OCI-LY7 (cell line): ENCODE results near the gene KRT31. TPM values are rescaled to one million over a fixed set of nuclear protein-coding genes. Genes with fewer than 3 reads are reported as not detected.
"Not testable (repeated sequence)": the region's sequence is repeated elsewhere in the genome, so short reads cannot be mapped to it uniquely, and the experiment has no call there.

Experiments used
- BruUV-seq: library from RNA; stranded (reverse); fragments of 400-500 nt; replicated peaks from 2 replicates; lab custom pipeline; 2021; lab: Mats Ljungman, UMichigan
- CTCF ChIA-PET: fragments of 300-600 bp; sonication (Branson Sonifier 250); formaldehyde crosslinking; loops from one replicate; lab custom pipeline; 2022; ENCODE audit warnings: antibody characterized with exemption; ENCODE audit not compliant: unreplicated experiment; lab: Charles Lee
- POLR2A ChIA-PET: fragments of 300-600 bp; sonication (Branson Sonifier 250); formaldehyde crosslinking; loops from one replicate; lab custom pipeline; 2022; ENCODE audit warnings: antibody characterized with exemption; lab: Charles Lee
- DNase-seq: peaks from one replicate; pipeline ENCODE4 v3.0.0-alpha.2; 2015; ENCODE audit warnings: low spot score
- H2AFZ ChIP-seq: fragments of 200-600 bp; sonication (generic), shearing (Covaris generic); 2 replicates; pipeline ENCODE4 v1.6.1; 2014; ENCODE audit warnings: mild to moderate bottlenecking, antibody characterized with exemption, low read length, moderate library complexity
- H3K27ac ChIP-seq: fragments of 200-600 bp; sonication (generic); 2 replicates; pipeline ENCODE4 v1.5.1; 2014; ENCODE audit warnings: mixed run types, low read depth, mild to moderate bottlenecking, moderate library complexity, low read length, inconsistent platforms; ENCODE audit not compliant: poor library complexity, severe bottlenecking
- H3K36me3 ChIP-seq: fragments of 200-600 bp; sonication (generic); 2 replicates; pipeline ENCODE4 v1.6.1; 2014; ENCODE audit warnings: mild to moderate bottlenecking, antibody characterized with exemption, low read length, moderate library complexity, mixed read lengths; ENCODE audit not compliant: insufficient read depth
- H3K4me1 ChIP-seq: fragments of 200-600 bp; sonication (generic); 2 replicates; pipeline ENCODE4 v1.5.1; 2014; ENCODE audit warnings: mild to moderate bottlenecking, low read length; ENCODE audit not compliant: insufficient read depth, poor library complexity, severe bottlenecking
- H3K4me2 ChIP-seq: fragments of 200-600 bp; sonication (generic); 2 replicates; pipeline ENCODE4 v1.6.1; 2014; ENCODE audit warnings: mild to moderate bottlenecking, low read length
- H3K4me3 ChIP-seq: fragments of 200-600 bp; sonication (generic); 2 replicates; pipeline ENCODE4 v1.5.1; 2014; ENCODE audit warnings: mild to moderate bottlenecking, low read depth, low read length; ENCODE audit not compliant: poor library complexity, severe bottlenecking
- H3K79me2 ChIP-seq: fragments of 200-600 bp; sonication (generic); 2 replicates; pipeline ENCODE4 v1.6.1; 2016; ENCODE audit warnings: low read depth, mild to moderate bottlenecking, low read length, moderate library complexity, mixed read lengths; ENCODE audit not compliant: insufficient read depth
- H3K9me2 ChIP-seq: fragments of 200-600 bp; sonication (generic); 2 replicates; pipeline ENCODE4 v1.6.1; 2016; ENCODE audit warnings: mild to moderate bottlenecking, low read length, mixed read lengths; ENCODE audit not compliant: insufficient read depth
- H3K9me3 ChIP-seq: fragments of 200-600 bp; sonication (generic); 2 replicates; pipeline ENCODE4 v1.6.1; 2014; ENCODE audit warnings: mild to moderate bottlenecking, mixed run types, low read length, mixed read lengths
- H4K20me1 ChIP-seq: fragments of 200-600 bp; sonication (generic); 2 replicates; pipeline ENCODE4 v1.6.1; 2014; ENCODE audit warnings: mild to moderate bottlenecking, antibody characterized with exemption, low read length, moderate library complexity, mixed read lengths; ENCODE audit not compliant: insufficient read depth
- EZH2phosphoT487 ChIP-seq: fragments of 200-600 bp; sonication (generic); IDR thresholded peaks from 2 replicates; pipeline ENCODE4 v1.6.1; 2018; ENCODE audit warnings: low read depth, borderline replicate concordance, mild to moderate bottlenecking, mixed run types, antibody characterized with exemption, low read length, moderate library complexity, mixed read lengths
- intact Hi-C: fragments of 100-400 bp; cut with micrococcal nuclease; formaldehyde crosslinking; loops from one replicate; pipeline ENCODE4 v1.10.0; 2022; ENCODE audit not compliant: unreplicated experiment
- total RNA-seq, 2 experiments: library from RNA; depleted of rRNA in 1 of 2; stranded (reverse); fragments of >200 nt in 1 of 2; shearing (Covaris generic) in 1 of 2; gene quantifications; 2 replicates each; pipeline ENCODE4 v1.2.3, GENCODE V29; 2014 to 2022
- TF ChIP-seq, protein P1 (sequence below): fragments of 200-600 bp; sonication (generic); conservative IDR thresholded peaks from 2 replicates; pipeline ENCODE4 v1.5.1; 2014; ENCODE audit warnings: mild to moderate bottlenecking, antibody characterized with exemption, low read length, moderate library complexity, mixed read lengths

Gene KRT31
- total RNA-seq, 2 experiments from 2014 or later, result not detected

DNA sequence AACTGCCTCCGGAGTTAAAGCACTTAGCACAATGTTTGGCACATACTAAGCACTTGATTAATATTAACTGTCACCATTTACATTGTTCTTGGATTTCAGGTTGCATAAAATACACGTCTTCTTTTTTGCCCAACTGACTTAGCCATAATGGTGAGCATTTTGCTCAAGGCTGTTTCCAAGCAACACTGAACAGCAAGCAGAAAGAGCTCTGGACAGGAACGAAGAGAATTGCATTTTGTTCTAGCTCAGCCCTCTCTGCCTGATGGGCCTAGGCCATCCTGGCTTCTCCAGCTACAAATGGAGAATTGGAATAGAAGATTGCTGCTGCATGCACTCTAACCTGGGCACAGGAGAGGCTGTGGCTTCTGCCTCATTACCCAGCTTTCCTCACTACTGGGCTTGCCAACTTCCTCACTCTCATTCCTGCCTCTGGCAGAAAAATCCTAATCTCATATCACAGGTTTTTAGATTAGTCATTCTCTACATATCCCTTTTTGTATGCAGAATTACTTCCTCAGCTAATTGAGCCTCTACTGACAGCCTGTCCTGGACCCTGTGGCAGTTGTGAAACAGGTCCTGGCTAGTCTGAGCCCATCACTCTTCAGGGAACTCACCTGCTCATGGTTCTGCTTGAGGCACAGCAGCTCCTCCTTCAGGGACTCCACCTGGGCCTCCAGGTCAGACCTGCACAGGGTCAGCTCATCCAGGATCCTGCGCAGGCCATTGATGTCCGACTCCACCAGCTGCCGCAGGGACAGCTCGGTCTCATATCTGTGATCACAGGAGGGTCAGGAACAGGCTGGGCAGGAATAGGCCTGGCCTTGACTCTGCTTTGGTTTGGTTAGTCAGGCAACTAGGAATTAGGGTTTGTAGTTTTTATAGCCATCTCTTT lies 49.3 kb downstream of the KRT31 start:
- intact Hi-C loops, result no loop called here
- no peaks in the 10 kb centered on the region for H3K9me2 ChIP-seq

DNA sequence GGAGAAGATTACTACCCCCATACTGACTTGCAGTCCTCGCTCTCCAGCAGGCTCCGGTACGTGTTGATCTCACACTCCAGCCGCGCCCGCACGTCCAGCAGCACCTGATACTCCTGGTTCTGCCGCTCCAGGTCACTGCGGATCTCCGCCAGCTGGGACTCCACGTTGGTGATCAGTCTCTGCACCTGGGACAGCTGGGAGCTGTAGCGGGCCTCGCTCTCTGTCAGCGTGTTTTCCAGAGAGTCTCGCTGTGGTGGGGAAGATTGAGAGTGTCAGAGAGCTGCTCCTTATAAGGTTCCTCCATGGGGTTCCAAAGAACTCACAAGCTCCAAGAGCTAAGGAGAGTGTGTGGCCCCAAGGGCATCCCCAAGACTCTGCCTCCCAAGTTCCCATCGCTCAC lies 51.0 kb downstream of the KRT31 start:
- CTCF ChIA-PET, BruUV-seq, H3K9me3 ChIP-seq, H3K4me2 ChIP-seq, H3K36me3 ChIP-seq, DNase-seq, H3K4me1 ChIP-seq, H2AFZ ChIP-seq, H3K27ac ChIP-seq, H3K4me3 ChIP-seq, H3K79me2 ChIP-seq, POLR2A ChIA-PET, H3K9me2 ChIP-seq, intact Hi-C loops, H4K20me1 ChIP-seq: not testable (repeated sequence)

More for the DNA sequence above, 49.3 kb downstream of the KRT31 start:
- Histone ChIP-seq H3K4me1 (no peaks in the 10 kb centered on the region), H3K4me3 (no peak overlapping the region), H4K20me1 (no peaks in the 10 kb centered on the region), H3K36me3 (no peaks in the 10 kb centered on the region), H3K4me2 (no peak overlapping the region), H3K9me3 (no peaks in the 10 kb centered on the region), H3K27ac (no peak overlapping the region), H2AFZ (no peak overlapping the region), H3K79me2 (no peaks in the 10 kb centered on the region)
- CTCF ChIA-PET, result no interaction called here
- BruUV-seq, result no TSS peak
- DNase-seq, result no peak
- no peak for TF ChIP-seq EZH2phosphoT487
- TF ChIP-seq, protein P1, sequence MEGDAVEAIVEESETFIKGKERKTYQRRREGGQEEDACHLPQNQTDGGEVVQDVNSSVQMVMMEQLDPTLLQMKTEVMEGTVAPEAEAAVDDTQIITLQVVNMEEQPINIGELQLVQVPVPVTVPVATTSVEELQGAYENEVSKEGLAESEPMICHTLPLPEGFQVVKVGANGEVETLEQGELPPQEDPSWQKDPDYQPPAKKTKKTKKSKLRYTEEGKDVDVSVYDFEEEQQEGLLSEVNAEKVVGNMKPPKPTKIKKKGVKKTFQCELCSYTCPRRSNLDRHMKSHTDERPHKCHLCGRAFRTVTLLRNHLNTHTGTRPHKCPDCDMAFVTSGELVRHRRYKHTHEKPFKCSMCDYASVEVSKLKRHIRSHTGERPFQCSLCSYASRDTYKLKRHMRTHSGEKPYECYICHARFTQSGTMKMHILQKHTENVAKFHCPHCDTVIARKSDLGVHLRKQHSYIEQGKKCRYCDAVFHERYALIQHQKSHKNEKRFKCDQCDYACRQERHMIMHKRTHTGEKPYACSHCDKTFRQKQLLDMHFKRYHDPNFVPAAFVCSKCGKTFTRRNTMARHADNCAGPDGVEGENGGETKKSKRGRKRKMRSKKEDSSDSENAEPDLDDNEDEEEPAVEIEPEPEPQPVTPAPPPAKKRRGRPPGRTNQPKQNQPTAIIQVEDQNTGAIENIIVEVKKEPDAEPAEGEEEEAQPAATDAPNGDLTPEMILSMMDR, result no peak
- POLR2A ChIA-PET, result no interaction called here

DNA sequence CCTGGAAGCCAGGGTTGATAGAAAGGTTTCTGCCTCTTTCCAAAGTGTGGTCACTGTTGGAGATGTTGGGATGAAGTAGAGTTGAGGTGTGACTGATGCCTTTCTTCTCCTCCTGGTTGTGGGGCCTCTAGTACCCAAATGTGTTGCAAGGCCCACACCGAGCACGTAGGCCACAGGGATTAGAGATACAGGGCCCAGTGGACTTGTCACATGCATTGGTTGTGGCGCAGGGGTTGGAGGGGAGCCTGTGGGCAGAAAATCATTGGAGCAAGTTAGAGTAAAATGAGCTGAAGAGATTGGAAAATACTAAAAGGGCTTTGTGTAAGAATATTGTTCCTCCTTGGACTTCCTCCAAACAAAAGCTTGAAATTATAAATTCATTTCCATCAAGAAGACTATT lies 51.4 kb downstream of the KRT31 start:
- POLR2A ChIA-PET, result no interaction called here
- no peaks in the 10 kb centered on the region for H3K9me3 ChIP-seq
- H3K36me3 ChIP-seq, result no peaks in the 10 kb centered on the region
- H2AFZ ChIP-seq, result no peak overlapping the region
- H3K79me2 ChIP-seq, result no peaks in the 10 kb centered on the region
- intact Hi-C loops, result no loop called here
- no peak for DNase-seq
- no peaks in the 10 kb centered on the region for H4K20me1 ChIP-seq
- no peaks in the 10 kb centered on the region for H3K4me1 ChIP-seq
- BruUV-seq, result no TSS peak
- no peak overlapping the region for H3K4me3 ChIP-seq
- no peak overlapping the region for H3K27ac ChIP-seq
- CTCF ChIA-PET, result no interaction called here
- H3K9me2 ChIP-seq, result no peaks in the 10 kb centered on the region
- H3K4me2 ChIP-seq, result no peak overlapping the region
- TF ChIP-seq EZH2phosphoT487, result no peak
- TF ChIP-seq, protein P1, result no peak

Other genes with a start within 250 kb of the KRT31 start
Only the 30 nearest of the 31 such genes appear.
- gene KRTAP4-4, start 236.9 kb downstream of the KRT31 start, total RNA-seq (2014; rRNA removed; shearing (Covaris generic)), result not detected in 2 replicates
- not detected in 2 replicates for gene KRTAP4-4, start 236.9 kb downstream of the KRT31 start, total RNA-seq (2022)
- gene KRTAP4-3, start 229.4 kb downstream of the KRT31 start, total RNA-seq (2014; rRNA removed; shearing (Covaris generic)), result not detected in 2 replicates
- gene KRTAP4-3, start 229.4 kb downstream of the KRT31 start, total RNA-seq (2022), result not detected in 2 replicates
- not detected in 2 replicates for gene KRTAP4-2, start 219.4 kb downstream of the KRT31 start, total RNA-seq (2014; rRNA removed; shearing (Covaris generic))
- gene KRTAP4-2, start 219.4 kb downstream of the KRT31 start, total RNA-seq (2022), result not detected in 2 replicates
- gene KRTAP4-1, start 212.7 kb downstream of the KRT31 start, total RNA-seq (2014; rRNA removed; shearing (Covaris generic)), result not detected in 2 replicates
- gene KRTAP4-1, start 212.7 kb downstream of the KRT31 start, total RNA-seq (2022), result not detected in 2 replicates
- gene KRTAP9-1, start 207.7 kb downstream of the KRT31 start, total RNA-seq (2014; rRNA removed; shearing (Covaris generic)), result not detected in 2 replicates
- not detected in 2 replicates for gene KRTAP9-1, start 207.7 kb downstream of the KRT31 start, total RNA-seq (2022)
- gene KRTAP9-2, start 171.0 kb downstream of the KRT31 start, total RNA-seq (2014; rRNA removed; shearing (Covaris generic)), result not detected in 2 replicates
- gene KRTAP9-2, start 171.0 kb downstream of the KRT31 start, total RNA-seq (2022), result not detected in 2 replicates
- not detected in 2 replicates for gene KRTAP9-3, start 165.2 kb downstream of the KRT31 start, total RNA-seq (2014; rRNA removed; shearing (Covaris generic))
- not detected in 2 replicates for gene KRTAP9-3, start 165.2 kb downstream of the KRT31 start, total RNA-seq (2022)
- gene KRTAP9-8, start 159.6 kb downstream of the KRT31 start, total RNA-seq (2014; rRNA removed; shearing (Covaris generic)), result not detected in 2 replicates
- not detected in 2 replicates for gene KRTAP9-8, start 159.6 kb downstream of the KRT31 start, total RNA-seq (2022)
- not detected in 2 replicates for gene KRTAP9-4, start 147.9 kb downstream of the KRT31 start, total RNA-seq (2014; rRNA removed; shearing (Covaris generic))
- not detected in 2 replicates for gene KRTAP9-4, start 147.9 kb downstream of the KRT31 start, total RNA-seq (2022)
- not detected in 2 replicates for gene KRTAP9-9, start 142.2 kb downstream of the KRT31 start, total RNA-seq (2014; rRNA removed; shearing (Covaris generic))
- gene KRTAP9-9, start 142.2 kb downstream of the KRT31 start, total RNA-seq (2022), result not detected in 2 replicates
- gene KRTAP9-6, start 132.2 kb downstream of the KRT31 start, total RNA-seq (2014; rRNA removed; shearing (Covaris generic)), result not detected in 2 replicates
- not detected in 2 replicates for gene KRTAP9-6, start 132.2 kb downstream of the KRT31 start, total RNA-seq (2022)
- gene KRTAP9-7, start 121.9 kb downstream of the KRT31 start, total RNA-seq (2014; rRNA removed; shearing (Covaris generic)), result not detected in 2 replicates
- not detected in 2 replicates for gene KRTAP9-7, start 121.9 kb downstream of the KRT31 start, total RNA-seq (2022)
- not detected in 2 replicates for gene KRTAP29-1, start 94.8 kb downstream of the KRT31 start, total RNA-seq (2014; rRNA removed; shearing (Covaris generic))
- gene KRTAP29-1, start 94.8 kb downstream of the KRT31 start, total RNA-seq (2022), result not detected in 2 replicates
- gene KRTAP16-1, start 88.3 kb downstream of the KRT31 start, total RNA-seq (2014; rRNA removed; shearing (Covaris generic)), result not detected in 2 replicates
- not detected in 2 replicates for gene KRTAP16-1, start 88.3 kb downstream of the KRT31 start, total RNA-seq (2022)
- gene KRTAP17-1, start 81.9 kb downstream of the KRT31 start, total RNA-seq (2014; rRNA removed; shearing (Covaris generic)), result not detected in 2 replicates
- gene KRTAP17-1, start 81.9 kb downstream of the KRT31 start, total RNA-seq (2022), result not detected in 2 replicates
- gene KRT33A, start 46.8 kb downstream of the KRT31 start, total RNA-seq (2014; rRNA removed; shearing (Covaris generic)), result not detected in 2 replicates
- not detected in 2 replicates for gene KRT33A, start 46.8 kb downstream of the KRT31 start, total RNA-seq (2022)
- not detected in 2 replicates for gene KRT33B, start 27.8 kb downstream of the KRT31 start, total RNA-seq (2014; rRNA removed; shearing (Covaris generic))
- not detected in 2 replicates for gene KRT33B, start 27.8 kb downstream of the KRT31 start, total RNA-seq (2022)
- not detected in 2 replicates for gene KRT34, start 15.3 kb downstream of the KRT31 start, total RNA-seq (2014; rRNA removed; shearing (Covaris generic))
- gene KRT34, start 15.3 kb downstream of the KRT31 start, total RNA-seq (2022), result not detected in 2 replicates
- gene KRT37, start 27.0 kb upstream of the KRT31 start, total RNA-seq (2014; rRNA removed; shearing (Covaris generic)), result not detected in 2 replicates
- gene KRT37, start 27.0 kb upstream of the KRT31 start, total RNA-seq (2022), result not detected in 2 replicates
- not detected in 2 replicates for gene KRT38, start 43.4 kb upstream of the KRT31 start, total RNA-seq (2014; rRNA removed; shearing (Covaris generic))
- gene KRT38, start 43.4 kb upstream of the KRT31 start, total RNA-seq (2022), result not detected in 2 replicates
- not detected in 2 replicates for gene KRT32, start 69.8 kb upstream of the KRT31 start, total RNA-seq (2014; rRNA removed; shearing (Covaris generic))
- not detected in 2 replicates for gene KRT32, start 69.8 kb upstream of the KRT31 start, total RNA-seq (2022)
- gene KRT35, start 83.5 kb upstream of the KRT31 start, total RNA-seq (2014; rRNA removed; shearing (Covaris generic)), result not detected in 2 replicates
- gene KRT35, start 83.5 kb upstream of the KRT31 start, total RNA-seq (2022), result not detected in 2 replicates
- not detected in 2 replicates for gene KRT36, start 92.3 kb upstream of the KRT31 start, total RNA-seq (2014; rRNA removed; shearing (Covaris generic))
- gene KRT36, start 92.3 kb upstream of the KRT31 start, total RNA-seq (2022), result not detected in 2 replicates
- gene KRT13, start 108.0 kb upstream of the KRT31 start, total RNA-seq (2014; rRNA removed; shearing (Covaris generic)), result not detected in 2 replicates
- gene KRT13, start 108.0 kb upstream of the KRT31 start, total RNA-seq (2022), result not detected in 2 replicates
- gene KRT15, start 121.3 kb upstream of the KRT31 start, total RNA-seq (2014; rRNA removed; shearing (Covaris generic)), result not detected in 2 replicates
- not detected in 2 replicates for gene KRT15, start 121.3 kb upstream of the KRT31 start, total RNA-seq (2022)
- gene KRT19, start 130.7 kb upstream of the KRT31 start, total RNA-seq (2014; rRNA removed; shearing (Covaris generic)), result not detected in 2 replicates
- not detected in 2 replicates for gene KRT19, start 130.7 kb upstream of the KRT31 start, total RNA-seq (2022)
- not detected in 2 replicates for gene KRT9, start 174.5 kb upstream of the KRT31 start, total RNA-seq (2014; rRNA removed; shearing (Covaris generic))
- gene KRT9, start 174.5 kb upstream of the KRT31 start, total RNA-seq (2022), result not detected in 2 replicates
- gene KRT14, start 189.3 kb upstream of the KRT31 start, total RNA-seq (2014; rRNA removed; shearing (Covaris generic)), result not detected in 2 replicates
- gene KRT14, start 189.3 kb upstream of the KRT31 start, total RNA-seq (2022), result 0.30 and 0.82 TPM in 2 replicates
- gene KRT16, start 215.2 kb upstream of the KRT31 start, total RNA-seq (2014; rRNA removed; shearing (Covaris generic)), result not detected in 2 replicates
- not detected in 2 replicates for gene KRT16, start 215.2 kb upstream of the KRT31 start, total RNA-seq (2022)
- gene KRT17, start 227.0 kb upstream of the KRT31 start, total RNA-seq (2014; rRNA removed; shearing (Covaris generic)), result not detected in 2 replicates
- gene KRT17, start 227.0 kb upstream of the KRT31 start, total RNA-seq (2022), result 0.70 and 2.1 TPM in 2 replicates